HepG2 (cell line): ENCODE measurements around the gene TMPRSS11E. TPM values are rescaled to one million over a fixed set of nuclear protein-coding genes. Genes with fewer than 3 reads are reported as not detected.

Experiments used
- ATAC-seq: fragments of 200-7000 bp; cut with Tn5 transposase; 3 replicates; pipeline ENCODE4 v1.9.1; 2020; ENCODE audit warnings: mild to moderate bottlenecking, moderate library complexity
- BruUV-seq: library from RNA; stranded (reverse); fragments of 400-500 nt; replicated peaks from 2 replicates; lab custom pipeline; 2021; lab: Mats Ljungman, UMichigan
- CTCF ChIA-PET: fragments of 300-600 bp; formaldehyde crosslinking; extraction: SDS; loops from one replicate; lab custom pipeline; 2021; ENCODE audit warnings: low total read pairs, inconsistent platforms, low intra/inter-chr PET ratio; lab: Yijun Ruan, JAX
- POLR2A ChIA-PET: fragments of 350-600 bp; sonication (Branson Sonifier 250); formaldehyde crosslinking; loops from one replicate; lab custom pipeline; 2020; ENCODE audit warnings: antibody characterized with exemption, inconsistent platforms; lab: Yijun Ruan, JAX
- DNase-seq: peaks from one replicate; pipeline ENCODE4 v3.0.0-alpha.2; 2015; ENCODE audit warnings: low spot score
- FAIRE-seq: peaks from 3 replicates; lab custom pipeline; 2011; peaks lifted over from hg19 to GRCh38; lab: Jason Lieb, UNC
- H2AFZ ChIP-seq: one replicate; pipeline ENCODE4 v1.6.1; 2011; ENCODE audit warnings: low read length, inconsistent platforms
- H3K27ac ChIP-seq: fragments of 300-600 bp; 3 replicates; pipeline ENCODE4 v1.8.0; 2011; ENCODE audit warnings: mixed run types, mild to moderate bottlenecking, mixed read lengths, low read length, inconsistent platforms; ENCODE audit not compliant: insufficient read depth; ENCODE audit errors: extremely low read length
- H3K27me3 ChIP-seq, 2 experiments: fragments of 200-600 bp in 1 of 2; 2 replicates in 1 of 2; 3 replicates in 1 of 2; pipeline versions ENCODE4 v1.6.0 to v1.8.0; 2011; ENCODE audit warnings: low read length in 2 of 2, mild to moderate bottlenecking in 2 of 2, moderate library complexity in 2 of 2, inconsistent platforms in 1 of 2; ENCODE audit not compliant: insufficient read depth in 2 of 2, control insufficient read depth in 1 of 2
- H3K36me3 ChIP-seq, 2 experiments: fragments of 200-600 bp in 1 of 2; replicated peaks in 1 of 2; 2 replicates in 1 of 2; 3 replicates in 1 of 2; pipeline versions ENCODE4 v1.5.1 to v1.8.0; 2011; ENCODE audit warnings: low read length in 2 of 2, inconsistent platforms in 1 of 2; ENCODE audit not compliant: insufficient read depth in 2 of 2, control insufficient read depth in 1 of 2
- H3K4me1 ChIP-seq: 2 replicates; pipeline ENCODE4 v1.5.1; 2012; ENCODE audit warnings: low read length, inconsistent platforms; ENCODE audit not compliant: insufficient read depth
- H3K4me2 ChIP-seq: 2 replicates; pipeline ENCODE4 v1.6.0; 2011; ENCODE audit warnings: low read depth, low read length, inconsistent platforms
- H3K4me3 ChIP-seq, 3 experiments: fragments of 200-600 bp in 1 of 3; sonication (generic), shearing (Covaris generic) in 1 of 3; replicated peaks in 1 of 3; 2 replicates each; pipeline ENCODE4 v1.5.1; 2011 to 2016; ENCODE audit warnings: low read length in 3 of 3, inconsistent platforms in 2 of 3, low read depth in 2 of 3, mild to moderate bottlenecking in 2 of 3, control low read depth in 1 of 3, mixed read lengths in 1 of 3; ENCODE audit not compliant: insufficient read depth in 1 of 3
- H3K79me2 ChIP-seq: one replicate; pipeline ENCODE4 v1.6.1; 2011; ENCODE audit warnings: low read length, inconsistent platforms; ENCODE audit not compliant: insufficient read depth
- H3K9ac ChIP-seq: 2 replicates; pipeline ENCODE4 v1.6.0; 2011; ENCODE audit warnings: mild to moderate bottlenecking, low read depth, low read length, inconsistent platforms; ENCODE audit not compliant: insufficient read depth
- H3K9me3 ChIP-seq: 2 replicates; pipeline ENCODE4 v1.5.1; 2012; ENCODE audit warnings: mild to moderate bottlenecking, low read length
- H4K20me1 ChIP-seq: 2 replicates; pipeline ENCODE4 v1.6.0; 2011; ENCODE audit warnings: inconsistent platforms, mild to moderate bottlenecking, low read length, moderate library complexity; ENCODE audit not compliant: insufficient read depth
- ARHGAP35 ChIP-seq: sonication (generic); formaldehyde crosslinking; IDR thresholded peaks from 2 replicates; pipeline ENCODE4 v1.9.0; 2022; ENCODE audit warnings: mild to moderate bottlenecking, inconsistent platforms, moderate library complexity, missing genetic modification reagents, borderline replicate concordance
- ELF3 ChIP-seq: IDR thresholded peaks from 2 replicates; pipeline ENCODE4 v1.6.1; 2016; ENCODE audit warnings: missing genetic modification reagents, missing compliant biosample characterization
- GFI1 ChIP-seq: sonication (generic); formaldehyde crosslinking; IDR thresholded peaks from 2 replicates; pipeline ENCODE4 v1.5.0; 2020; ENCODE audit warnings: missing genetic modification reagents, mild to moderate bottlenecking, borderline replicate concordance
- KLF9 ChIP-seq: IDR thresholded peaks from 2 replicates; pipeline ENCODE4 v1.6.1; 2016; ENCODE audit warnings: low read depth
- MXI1 ChIP-seq: IDR thresholded peaks from 3 replicates; pipeline ENCODE4 v1.6.1; 2012; ENCODE audit warnings: low read depth, low read length, inconsistent platforms, borderline replicate concordance
- PAWR ChIP-seq: sonication (generic); formaldehyde crosslinking; IDR thresholded peaks from 2 replicates; pipeline ENCODE4 v1.4.0; 2020; ENCODE audit warnings: missing genetic modification reagents, mild to moderate bottlenecking, borderline replicate concordance
- RBFOX2 ChIP-seq: fragments of 200-400 bp; formaldehyde crosslinking; IDR thresholded peaks from 2 replicates; pipeline ENCODE4 v1.6.1; 2017; ENCODE audit warnings: low read depth, mild to moderate bottlenecking, low read length
- SOX13 ChIP-seq, 3 experiments: fragments of 450-650 bp in 1 of 3; sonication (generic) in 1 of 3; formaldehyde crosslinking in 1 of 3; IDR thresholded peaks in 2 of 3; conservative IDR thresholded peaks in 1 of 3; 2 replicates each; pipeline versions ENCODE4 v1.5.0 to v1.6.1; 2016 to 2020; ENCODE audit warnings: antibody characterized with exemption in 1 of 3, mild to moderate bottlenecking in 1 of 3, missing compliant biosample characterization in 1 of 3, missing genetic modification reagents in 1 of 3, moderate library complexity in 1 of 3
- SOX5 ChIP-seq: IDR thresholded peaks from 2 replicates; pipeline ENCODE4 v1.6.1; 2016; ENCODE audit warnings: borderline replicate concordance
- U2AF1 ChIP-seq: fragments of 200-400 bp; formaldehyde crosslinking; optimal IDR thresholded peaks from 2 replicates; pipeline ENCODE3; 2017; ENCODE audit warnings: mild to moderate bottlenecking, low read depth, low read length
- ZBTB39 ChIP-seq: sonication (generic); formaldehyde crosslinking; IDR thresholded peaks from 2 replicates; pipeline ENCODE4 v1.5.0; 2020; ENCODE audit warnings: missing genetic modification reagents
- ZBTB7B ChIP-seq: sonication (generic); formaldehyde crosslinking; IDR thresholded peaks from 2 replicates; pipeline ENCODE4 v1.4.0; 2020; ENCODE audit warnings: missing genetic modification reagents
- ZFY ChIP-seq: sonication (generic); formaldehyde crosslinking; IDR thresholded peaks from 2 replicates; pipeline ENCODE4 v1.4.0; 2020; ENCODE audit warnings: missing genetic modification reagents
- ZMYM3 ChIP-seq: sonication (generic); formaldehyde crosslinking; IDR thresholded peaks from 2 replicates; pipeline ENCODE4 v1.5.1; 2020; ENCODE audit warnings: mild to moderate bottlenecking, missing genetic modification reagents
- ZNF124 ChIP-seq: sonication (generic); formaldehyde crosslinking; IDR thresholded peaks from 2 replicates; pipeline ENCODE4 v1.4.0; 2020; ENCODE audit warnings: missing genetic modification reagents
- ZNF263 ChIP-seq: sonication (generic); formaldehyde crosslinking; IDR thresholded peaks from 2 replicates; pipeline ENCODE4 v1.4.0; 2020; ENCODE audit warnings: missing genetic modification reagents
- ZNF282 ChIP-seq: fragments of 450-650 bp; IDR thresholded peaks from 2 replicates; pipeline ENCODE4 v1.6.1; 2018; ENCODE audit not compliant: partially characterized antibody
- ZNF331 ChIP-seq: sonication (generic); formaldehyde crosslinking; IDR thresholded peaks from 2 replicates; pipeline ENCODE4 v1.4.0; 2020; ENCODE audit warnings: missing genetic modification reagents
- ZNF33A ChIP-seq: sonication (generic); formaldehyde crosslinking; IDR thresholded peaks from 2 replicates; pipeline ENCODE4 v1.5.1; 2020; ENCODE audit warnings: missing genetic modification reagents, mild to moderate bottlenecking, moderate library complexity, borderline replicate concordance
- ZNF350 ChIP-seq: sonication (generic); formaldehyde crosslinking; IDR thresholded peaks from 2 replicates; pipeline ENCODE4 v1.4.0; 2020; ENCODE audit warnings: mild to moderate bottlenecking, low read depth, missing genetic modification reagents, borderline replicate concordance
- ZZZ3 ChIP-seq: sonication (generic); formaldehyde crosslinking; IDR thresholded peaks from 2 replicates; pipeline ENCODE4 v1.4.0; 2020; ENCODE audit warnings: missing genetic modification reagents, mild to moderate bottlenecking, borderline replicate concordance
- WGBS: methylation state at CpG from one replicate; pipeline ENCODE4 v1.1.6; 2017; ENCODE audit warnings: low lambda C conversion rate; 5-methylcytosine and 5-hydroxymethylcytosine counted together
- in situ Hi-C: cut with HindIII; loops from 2 replicates; pipeline ENCODE4 v1.10.0; 2017; ENCODE audit warnings: low pct_unique_long_range_greater_than_20kb; ENCODE audit not compliant: extremely low pct_ligation_motif_present
- intact Hi-C: fragments of 100-400 bp; cut with micrococcal nuclease; formaldehyde crosslinking; loops from one replicate; pipeline ENCODE4 v1.10.0; 2022; ENCODE audit not compliant: unreplicated experiment
- polyA plus RNA-seq, 8 experiments: library from polyadenylated mRNA; depleted of rRNA in 3 of 8; stranded (reverse) in 7 of 8; unstranded in 1 of 8; fragments of >200 nt; fragmentation: Illumina TruSeq in 4 of 8; extraction: Trizol in 4 of 8; gene quantifications; 2 replicates each; pipeline versions ENCODE4 v1.2.1 to v1.2.3, GENCODE V29; 2011 to 2016; ENCODE audit warnings: low read depth in 4 of 8, missing spikeins in 1 of 8, mixed read lengths in 1 of 8; ENCODE audit not compliant: insufficient read depth in 1 of 8
- total RNA-seq, 5 experiments: library from RNA; depleted of rRNA; stranded (reverse); fragments of >200 nt; fragmentation: Illumina TruSeq; extraction: Trizol; gene quantifications; 2 replicates each; pipeline ENCODE4 v1.2.3, GENCODE V29; 2016; ENCODE audit warnings: low read depth in 1 of 5
- TF ChIP-seq, protein P1 (sequence below): sonication (generic); formaldehyde crosslinking; IDR thresholded peaks from 2 replicates; pipeline ENCODE4 v1.5.0; 2020; ENCODE audit warnings: mild to moderate bottlenecking, missing genetic modification reagents
- TF ChIP-seq, protein P2 (sequence below): sonication (generic); formaldehyde crosslinking; IDR thresholded peaks from 2 replicates; pipeline ENCODE4 v1.8.1; 2023; ENCODE audit warnings: mild to moderate bottlenecking, missing genetic modification reagents

Gene TMPRSS11E
- total and polyA plus RNA-seq, 2 of the 13 experiments (the other 11 are each of a cell fraction or from before 2014, with no cell fraction given): not detected

GRCh38 chr4:68520985-68521384, 73.7 kb downstream of the TMPRSS11E start:
- no peaks in the 10 kb centered on the region for H3K4me1 ChIP-seq
- H4K20me1 ChIP-seq: no peaks in the 10 kb centered on the region
- no peaks in the 10 kb centered on the region; a peak in 1 of 5 replicates for H3K27me3 ChIP-seq
- POLR2A ChIA-PET: no interaction called here
- ATAC-seq (peak; percentile 76), FAIRE-seq (no peak), DNase-seq (peak; percentile 28)
- intact Hi-C loops (no loop called here), in situ Hi-C loops (no loop called here)
- no TSS peak for BruUV-seq
- no peak overlapping the region for H3K4me2 ChIP-seq
- H3K4me3 ChIP-seq: no peak overlapping the region
- CTCF ChIA-PET: no interaction called here
- H3K79me2 ChIP-seq: no peaks in the 10 kb centered on the region
- no peak overlapping the region for H2AFZ ChIP-seq
- no peaks in the 10 kb centered on the region for H3K9me3 ChIP-seq
- no peaks in the 10 kb centered on the region for H3K36me3 ChIP-seq
- H3K9ac ChIP-seq: no peak overlapping the region
- WGBS: 11% methylated on average over 2 of the region's 2 CpGs
- no peak overlapping the region for H3K27ac ChIP-seq
- TF ChIP-seq ELF3 (CRISPR knock-in tag) (no peak), ZNF33A (CRISPR knock-in tag) (no peak), SOX5 (CRISPR knock-in tag) (peak; percentile 64; the same call in 1 of the 2 replicates), ZBTB7B (CRISPR knock-in tag) (no peak), ZNF350 (no peak), ZNF124 (CRISPR knock-in tag) (no peak), RBFOX2 (no peak), ZFY (CRISPR knock-in tag) (no peak), ZNF331 (no peak), ZNF263 (CRISPR knock-in tag) (no peak), ZBTB39 (CRISPR knock-in tag) (no peak), GFI1 (CRISPR knock-in tag) (no peak), ARHGAP35 (no peak), ZNF282 (no peak), U2AF1 (no peak), MXI1 (no peak), ZMYM3 (CRISPR knock-in tag) (no peak), ZZZ3 (CRISPR knock-in tag) (no peak), PAWR (CRISPR knock-in tag) (no peak), SOX13 (IDR thresholded peaks at IDR 0.05) (no peak), SOX13 (CRISPR knock-in tag; conservative IDR thresholded peaks at IDR 0.05 in 1 of 2, IDR thresholded peaks at IDR 0.05 in 1 of 2) (peak in 1 of 2 experiments; percentile 64; a peak in 2 of 4 replicates), KLF9 (no peak)
- TF ChIP-seq, protein P1, sequence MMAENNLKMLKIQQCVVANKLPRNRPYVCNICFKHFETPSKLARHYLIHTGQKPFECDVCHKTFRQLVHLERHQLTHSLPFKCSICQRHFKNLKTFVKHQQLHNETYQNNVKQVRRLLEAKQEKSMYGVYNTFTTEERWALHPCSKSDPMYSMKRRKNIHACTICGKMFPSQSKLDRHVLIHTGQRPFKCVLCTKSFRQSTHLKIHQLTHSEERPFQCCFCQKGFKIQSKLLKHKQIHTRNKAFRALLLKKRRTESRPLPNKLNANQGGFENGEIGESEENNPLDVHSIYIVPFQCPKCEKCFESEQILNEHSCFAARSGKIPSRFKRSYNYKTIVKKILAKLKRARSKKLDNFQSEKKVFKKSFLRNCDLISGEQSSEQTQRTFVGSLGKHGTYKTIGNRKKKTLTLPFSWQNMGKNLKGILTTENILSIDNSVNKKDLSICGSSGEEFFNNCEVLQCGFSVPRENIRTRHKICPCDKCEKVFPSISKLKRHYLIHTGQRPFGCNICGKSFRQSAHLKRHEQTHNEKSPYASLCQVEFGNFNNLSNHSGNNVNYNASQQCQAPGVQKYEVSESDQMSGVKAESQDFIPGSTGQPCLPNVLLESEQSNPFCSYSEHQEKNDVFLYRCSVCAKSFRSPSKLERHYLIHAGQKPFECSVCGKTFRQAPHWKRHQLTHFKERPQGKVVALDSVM (CRISPR knock-in tag): no peak
- TF ChIP-seq, protein P2, sequence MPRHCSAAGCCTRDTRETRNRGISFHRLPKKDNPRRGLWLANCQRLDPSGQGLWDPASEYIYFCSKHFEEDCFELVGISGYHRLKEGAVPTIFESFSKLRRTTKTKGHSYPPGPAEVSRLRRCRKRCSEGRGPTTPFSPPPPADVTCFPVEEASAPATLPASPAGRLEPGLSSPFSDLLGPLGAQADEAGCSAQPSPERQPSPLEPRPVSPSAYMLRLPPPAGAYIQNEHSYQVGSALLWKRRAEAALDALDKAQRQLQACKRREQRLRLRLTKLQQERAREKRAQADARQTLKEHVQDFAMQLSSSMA (CRISPR knock-in tag): no peak
